Astrocyte of the spinal cord (primary cell): ENCODE data around the gene ZNF417.
"Not testable (repeated sequence)": the region's sequence is repeated elsewhere in the genome, so short reads cannot be mapped to it uniquely, and the experiment has no call there.

Experiments used
- DNase-seq: peaks from one replicate; pipeline ENCODE4 v3.0.0; 2011; ENCODE audit warnings: low read depth, low spot score
- H3K4me3 ChIP-seq: 2 replicates; pipeline ENCODE4 v1.5.1; 2011; ENCODE audit warnings: low read depth, mild to moderate bottlenecking, low read length, moderate library complexity
- CTCF ChIP-seq: IDR thresholded peaks from 2 replicates; pipeline ENCODE4 v1.5.1; 2012; ENCODE audit warnings: low read depth, mild to moderate bottlenecking, low read length, inconsistent platforms
- in situ Hi-C: cut with HindIII; loops from 2 replicates; pipeline ENCODE4 v1.10.0; 2017; ENCODE audit warnings: low sequenced_read_pairs

The ZNF417 gene

GRCh38 chr19:57927587-57927986 is 11.2 kb upstream of the ZNF417 start:
- DNase-seq, result no peak
- no peak for TF ChIP-seq CTCF
- in situ Hi-C loops, result no loop called here
- H3K4me3 ChIP-seq, result no peak overlapping the region

- TF ChIP-seq CTCF, result no peak
- in situ Hi-C loops, result no loop called here
- H3K4me3 ChIP-seq, result no peak overlapping the region
- DNase-seq, result no peak
Measured at GRCh38 chr19:57914531-57914930, 1.9 kb downstream of the ZNF417 start.

GRCh38 chr19:57907394-57907793 is 9.0 kb downstream of the ZNF417 start:
- no peak for DNase-seq
- in situ Hi-C loops, result no loop called here
- no peak for TF ChIP-seq CTCF
- H3K4me3 ChIP-seq, result no peak overlapping the region

GRCh38 chr19:57905258-57905657 is 11.1 kb downstream of the ZNF417 start:
- TF ChIP-seq CTCF, result no peak
- in situ Hi-C loops, result no loop called here
- no peak for DNase-seq

GRCh38 chr19:57903618-57904184 is 12.7 kb downstream of the ZNF417 start:
- in situ Hi-C loops, result no loop called here
- H3K4me3 ChIP-seq, result no peak overlapping the region
- DNase-seq, result no peak
- no peak for TF ChIP-seq CTCF

More at GRCh38 chr19:57905258-57905657, 11.1 kb downstream of the ZNF417 start:
- no peak overlapping the region for H3K4me3 ChIP-seq

GRCh38 chr19:57900311-57900710 is 16.1 kb downstream of the ZNF417 start:
- in situ Hi-C loops, result no loop called here
- TF ChIP-seq CTCF, result no peak
- DNase-seq, result no peak
- H3K4me3 ChIP-seq, result no peak overlapping the region

GRCh38 chr19:57890706-57891105 is 25.7 kb downstream of the ZNF417 start:
- in situ Hi-C loops, H3K4me3 ChIP-seq: not testable (repeated sequence)
- peak; percentile 49 for DNase-seq
